Measurements from ENCODE around the gene CHTOP.

Gene CHTOP

GRCh38 chr1:153693466-153693865 lies 59.6 kb downstream of the CHTOP start:
- H2AFZ ChIP-seq (ENCODE audit: low read depth, low read length) = no peak overlapping the region
- TF ChIP-seq CTCF (IDR thresholded peaks at IDR 0.05; ENCODE audit: borderline replicate concordance, extremely low read depth, low read length, poor library complexity, severe bottlenecking) (no peak), EZH2 (IDR thresholded peaks at IDR 0.05; ENCODE audit: borderline replicate concordance, low read depth, low read length, severe bottlenecking) (no peak)
- H3K27me3 ChIP-seq (ENCODE audit: insufficient read depth, low read length, poor library complexity) = no peaks in the 10 kb centered on the region
- ATAC-seq (ENCODE audit: insufficient read depth, low read depth) = no peak
- no peak for DNase-seq
- no peaks in the 10 kb centered on the region for H4K20me1 ChIP-seq (ENCODE audit: insufficient read depth, low read length)
- H3K4me3 ChIP-seq (ENCODE audit: low read depth in 1 of 2, low read length in 2 of 2) = no peak overlapping the region
- H3K36me3 ChIP-seq (ENCODE audit: insufficient read depth, low read length) = no peaks in the 10 kb centered on the region
- no peaks in the 10 kb centered on the region for H3K79me2 ChIP-seq (ENCODE audit: insufficient read depth, low read length)
- no peak overlapping the region for H3K4me2 ChIP-seq (ENCODE audit: insufficient read depth, low read length)
- no peak overlapping the region for H3K9ac ChIP-seq (ENCODE audit: low read depth, low read length)
- H3K9me3 ChIP-seq (ENCODE audit: insufficient read depth, low read length, severe bottlenecking) = no peaks in the 10 kb centered on the region
- H3K27ac ChIP-seq (ENCODE audit: low read length) = no peak overlapping the region
- peaks cover 9% of the 10 kb centered on the region; the same call in 1 of the 2 replicates for H3K4me1 ChIP-seq (ENCODE audit: insufficient read depth, low read length)

Data from DND-41 (cell line).